Fibroblast of villous mesenchyme (primary cell): ENCODE data around the gene ETV7. TPM values are rescaled to one million over a fixed set of nuclear protein-coding genes. Genes with fewer than 3 reads are reported as not detected.

Experiments used
- DNase-seq: peaks from one replicate; pipeline ENCODE4 v3.0.0-alpha.2; 2010; ENCODE audit warnings: low read depth
- H3K4me3 ChIP-seq: 2 replicates; pipeline ENCODE4 v1.5.1; 2011; ENCODE audit warnings: low read depth, mild to moderate bottlenecking, low read length
- total RNA-seq: library from RNA; depleted of rRNA; stranded (reverse); fragments of >200 nt; gene quantifications from 2 replicates; pipeline ENCODE4 v1.2.3, GENCODE V29; 2012
- TF ChIP-seq, protein P1 (sequence below): IDR thresholded peaks from 2 replicates; pipeline ENCODE4 v1.5.1; 2012; ENCODE audit warnings: low read depth, mild to moderate bottlenecking, low read length; ENCODE audit not compliant: insufficient read depth

Gene ETV7
- total RNA-seq, 1 donor = 0.86 TPM

DNA sequence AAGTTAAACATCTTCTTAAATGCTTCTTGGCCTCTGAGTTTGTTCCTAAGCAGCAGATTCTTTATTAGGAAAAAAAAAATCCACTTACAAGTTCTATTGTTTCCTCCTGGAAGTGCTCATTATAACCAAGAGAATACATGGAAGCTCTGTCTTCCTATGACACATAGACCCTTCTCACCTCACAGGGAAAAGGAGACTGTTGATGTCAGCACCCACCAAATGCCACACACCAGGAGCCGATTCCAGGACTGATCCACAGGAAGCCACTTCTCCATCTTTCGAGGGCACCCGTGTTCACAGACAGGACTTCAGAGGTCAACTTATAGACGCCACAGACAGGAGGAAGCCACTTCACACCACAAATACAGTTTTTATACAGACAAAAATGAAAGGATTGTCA, 37.4 kb downstream of the ETV7 start:
- no peak for DNase-seq
- no peak overlapping the region for H3K4me3 ChIP-seq
- TF ChIP-seq, protein P1, sequence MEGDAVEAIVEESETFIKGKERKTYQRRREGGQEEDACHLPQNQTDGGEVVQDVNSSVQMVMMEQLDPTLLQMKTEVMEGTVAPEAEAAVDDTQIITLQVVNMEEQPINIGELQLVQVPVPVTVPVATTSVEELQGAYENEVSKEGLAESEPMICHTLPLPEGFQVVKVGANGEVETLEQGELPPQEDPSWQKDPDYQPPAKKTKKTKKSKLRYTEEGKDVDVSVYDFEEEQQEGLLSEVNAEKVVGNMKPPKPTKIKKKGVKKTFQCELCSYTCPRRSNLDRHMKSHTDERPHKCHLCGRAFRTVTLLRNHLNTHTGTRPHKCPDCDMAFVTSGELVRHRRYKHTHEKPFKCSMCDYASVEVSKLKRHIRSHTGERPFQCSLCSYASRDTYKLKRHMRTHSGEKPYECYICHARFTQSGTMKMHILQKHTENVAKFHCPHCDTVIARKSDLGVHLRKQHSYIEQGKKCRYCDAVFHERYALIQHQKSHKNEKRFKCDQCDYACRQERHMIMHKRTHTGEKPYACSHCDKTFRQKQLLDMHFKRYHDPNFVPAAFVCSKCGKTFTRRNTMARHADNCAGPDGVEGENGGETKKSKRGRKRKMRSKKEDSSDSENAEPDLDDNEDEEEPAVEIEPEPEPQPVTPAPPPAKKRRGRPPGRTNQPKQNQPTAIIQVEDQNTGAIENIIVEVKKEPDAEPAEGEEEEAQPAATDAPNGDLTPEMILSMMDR = no peak

DNA sequence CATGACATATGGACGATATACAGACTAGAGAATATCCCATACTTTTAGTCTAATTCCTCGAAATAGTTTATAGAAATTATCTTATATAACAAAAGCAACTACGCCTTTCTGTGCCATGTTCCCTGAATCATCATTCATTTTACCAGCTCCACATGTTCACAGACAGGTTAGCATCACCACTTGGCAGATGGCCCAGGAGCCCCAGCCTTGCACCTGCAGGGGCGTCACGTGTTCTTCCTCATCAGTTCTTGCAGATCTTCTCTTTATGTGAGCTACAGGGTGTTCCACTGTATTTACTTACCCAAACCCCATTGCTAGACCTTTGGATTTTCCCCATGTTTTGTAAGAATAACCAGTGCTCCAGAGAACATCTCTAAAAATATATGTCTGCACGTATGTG, 38.2 kb downstream of the ETV7 start:
- TF ChIP-seq, protein P1 = no peak
- DNase-seq = no peak
- no peak overlapping the region for H3K4me3 ChIP-seq

DNA sequence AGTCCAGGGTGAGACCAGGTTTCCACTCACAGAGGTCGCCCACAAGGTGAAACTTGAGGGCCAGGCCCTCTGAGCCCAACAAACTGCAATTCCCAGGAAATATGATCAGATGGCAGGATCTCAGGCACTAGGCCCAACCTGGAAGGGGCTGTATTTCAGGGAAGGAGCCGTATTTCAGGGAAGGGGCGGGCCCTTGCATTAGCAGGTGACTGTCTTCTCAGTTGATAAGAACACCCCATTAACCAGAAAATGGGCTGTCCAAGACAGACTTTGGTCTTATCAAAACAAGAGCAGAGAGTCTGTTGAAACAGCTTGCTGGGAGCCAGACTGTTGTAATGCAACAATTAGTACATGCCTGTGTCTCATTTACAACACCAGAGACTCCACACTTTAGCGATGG, 39.8 kb downstream of the ETV7 start:
- DNase-seq = no peak
- TF ChIP-seq, protein P1 = no peak
- H3K4me3 ChIP-seq = no peak overlapping the region

DNA sequence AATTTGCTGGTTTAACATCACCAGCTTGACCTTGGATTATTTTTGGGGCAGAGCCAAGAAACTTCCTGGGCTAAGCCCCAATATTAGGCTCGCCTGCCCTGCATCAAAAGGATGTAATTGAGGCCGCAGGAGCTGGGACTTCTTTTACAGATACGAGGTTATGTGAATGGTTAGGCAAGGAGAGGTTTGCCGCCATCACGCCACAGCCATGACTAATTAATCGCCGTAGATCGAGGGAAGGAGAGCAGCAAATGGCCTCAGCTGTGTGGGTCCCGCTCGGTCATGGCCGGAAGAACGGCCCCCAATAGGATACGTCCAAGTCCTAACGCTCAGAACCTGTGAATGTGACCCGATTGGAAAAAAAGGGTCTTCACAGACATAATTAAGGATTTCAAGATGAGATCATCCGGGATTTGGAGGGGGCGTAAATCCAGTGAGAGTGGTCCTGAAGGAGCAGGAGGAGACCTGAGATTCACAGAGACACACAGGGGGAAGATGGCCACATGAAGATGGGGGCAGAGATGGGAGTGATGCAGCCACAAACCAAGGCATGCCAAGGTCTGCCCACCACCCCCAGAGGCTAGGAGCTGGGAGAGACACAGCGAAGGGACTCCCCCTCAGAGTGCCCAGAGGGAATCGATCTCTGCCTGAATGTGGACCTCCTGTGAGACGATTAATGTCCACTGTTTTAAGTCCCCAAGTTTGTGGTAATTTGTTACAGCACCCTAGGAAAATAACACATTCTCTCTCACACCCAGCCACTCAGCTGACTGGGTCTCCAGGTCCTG, 40.8 kb downstream of the ETV7 start:
- no peak overlapping the region for H3K4me3 ChIP-seq
- TF ChIP-seq, protein P1 = no peak
- no peak for DNase-seq

DNA sequence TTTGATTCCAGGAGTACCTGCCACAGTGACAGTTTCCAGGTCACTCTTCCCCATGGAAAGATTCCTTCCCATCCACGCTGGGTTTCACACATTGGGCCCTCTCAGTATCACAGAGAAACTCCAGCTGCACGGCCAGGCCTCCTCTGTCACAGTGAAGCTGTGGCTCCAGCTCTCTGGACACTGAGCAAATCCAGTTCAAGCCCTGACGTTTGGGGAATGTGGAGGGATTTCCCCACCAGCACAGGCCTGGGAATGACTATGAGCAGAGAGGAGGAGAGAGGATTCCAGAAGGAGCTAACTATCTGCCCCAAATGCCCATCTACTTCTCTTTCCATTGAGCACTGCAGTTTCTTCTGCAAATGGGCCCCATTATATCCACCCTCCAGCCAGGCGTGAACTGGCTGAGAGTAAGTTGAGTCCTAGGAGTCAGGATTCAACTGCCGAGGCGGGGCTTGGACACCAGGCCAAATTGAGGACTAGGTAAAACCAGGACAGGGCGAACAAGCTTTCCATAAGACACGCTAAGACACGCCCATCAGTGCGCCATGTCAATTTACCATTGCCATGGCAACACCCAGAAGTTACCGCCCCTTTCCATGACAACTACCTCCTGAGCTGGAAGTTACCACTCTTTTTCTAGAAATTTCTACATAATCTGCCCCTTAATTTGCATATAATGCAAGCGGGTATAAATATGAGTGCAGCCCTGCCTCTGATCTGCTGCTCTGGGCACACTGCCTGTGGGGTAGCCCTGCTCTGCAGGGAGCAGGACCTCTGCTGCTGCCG, 41.6 kb downstream of the ETV7 start:
- TF ChIP-seq, protein P1 = no peak
- no peak for DNase-seq
- H3K4me3 ChIP-seq = no peak overlapping the region

DNA sequence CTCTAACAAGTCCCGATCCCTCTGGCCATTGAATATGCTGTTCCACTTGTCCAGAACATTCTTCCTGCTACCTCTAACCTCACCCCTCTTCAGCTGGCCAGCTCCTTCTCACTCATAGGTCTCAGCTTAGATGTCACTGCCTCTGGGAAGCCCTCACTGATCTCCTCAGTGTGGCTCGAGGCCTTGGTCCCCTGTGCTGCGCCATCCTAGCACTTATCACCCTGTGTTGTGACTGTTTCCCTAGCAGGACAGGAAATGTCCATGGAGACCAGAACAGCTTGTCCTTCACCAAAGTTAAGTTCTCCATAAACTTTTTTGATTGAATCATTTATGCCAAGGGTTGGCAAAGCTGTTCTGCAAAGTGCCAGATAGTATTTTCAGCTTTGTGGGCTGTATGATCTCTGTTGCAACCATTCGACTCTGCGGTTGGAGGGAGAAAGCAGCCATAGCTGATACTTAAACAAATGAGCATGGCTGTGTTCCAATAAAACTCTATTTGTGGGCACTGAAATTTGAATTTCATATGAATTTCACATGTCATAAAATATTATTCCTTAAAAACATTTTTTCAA, 44.3 kb downstream of the ETV7 start:
- DNase-seq = no peak
- H3K4me3 ChIP-seq = no peak overlapping the region
- TF ChIP-seq, protein P1 = no peak
